H1 (cell line): ENCODE data around the gene LYZ. TPM values are rescaled to one million over a fixed set of nuclear protein-coding genes. Genes with fewer than 3 reads are reported as not detected.

Experiments
- CTCF ChIA-PET: fragments of 300-600 bp; sonication (Branson Sonifier 250); formaldehyde crosslinking; loops from one replicate; lab custom pipeline; 2021; ENCODE audit not compliant: partially characterized antibody; lab: Charles Lee
- POLR2A ChIA-PET: fragments of 300-600 bp; sonication (Branson Sonifier 250); formaldehyde crosslinking; loops from one replicate; lab custom pipeline; 2021; ENCODE audit warnings: inconsistent platforms; ENCODE audit not compliant: partially characterized antibody; lab: Charles Lee
- DNase-seq, 2 experiments: peaks; one replicate each; pipeline versions ENCODE4 v3.0.0 to v3.0.0-alpha.2; 2010 to 2022; ENCODE audit warnings: low spot score in 2 of 2, low read depth in 1 of 2, mixed read lengths in 1 of 2
- FAIRE-seq: peaks from 2 replicates; lab custom pipeline; 2011; peaks lifted over from hg19 to GRCh38; lab: Jason Lieb, UNC
- H2AFZ ChIP-seq: 2 replicates; pipeline ENCODE4 v1.8.1; 2012; ENCODE audit warnings: low read length, inconsistent platforms
- H2AK5ac ChIP-seq: 2 replicates; pipeline ENCODE4 v1.6.1; 2013; ENCODE audit warnings: low read depth, low read length
- H2BK120ac ChIP-seq: replicated peaks from 2 replicates; pipeline ENCODE3; 2013; ENCODE audit warnings: low read depth, low read length, inconsistent platforms
- H2BK12ac ChIP-seq: 2 replicates; pipeline ENCODE4 v1.6.1; 2013; ENCODE audit warnings: low read depth, low read length
- H2BK15ac ChIP-seq: 2 replicates; pipeline ENCODE4 v1.6.1; 2013; ENCODE audit warnings: low read length
- H2BK20ac ChIP-seq: 2 replicates; pipeline ENCODE4 v1.6.1; 2013; ENCODE audit warnings: low read length
- H2BK5ac ChIP-seq: 2 replicates; pipeline ENCODE4 v1.6.1; 2013; ENCODE audit warnings: low read depth, low read length
- H3K14ac ChIP-seq: 2 replicates; pipeline ENCODE4 v1.6.1; 2013; ENCODE audit warnings: inconsistent platforms; ENCODE audit not compliant: insufficient read length
- H3K18ac ChIP-seq: 2 replicates; pipeline ENCODE4 v1.6.1; 2013; ENCODE audit warnings: low read length; ENCODE audit errors: extremely low read depth
- H3K23ac ChIP-seq: 2 replicates; pipeline ENCODE4 v1.6.1; 2013; ENCODE audit warnings: inconsistent platforms; ENCODE audit not compliant: insufficient read length
- H3K23me2 ChIP-seq: 2 replicates; pipeline ENCODE4 v1.6.1; 2013; ENCODE audit warnings: low read depth, low read length
- H3K27ac ChIP-seq: 2 replicates; pipeline ENCODE4 v1.6.1; 2011; ENCODE audit warnings: low read depth, low read length, inconsistent platforms
- H3K27me3 ChIP-seq, 4 experiments: replicated peaks in 1 of 4; 1 replicate in 1 of 4; 2 replicates in 3 of 4; pipeline versions ENCODE4 v1.6.1 to v1.8.1; 2011 to 2013; ENCODE audit warnings: low read length in 3 of 4, mild to moderate bottlenecking in 3 of 4, inconsistent platforms in 2 of 4, mixed read lengths in 2 of 4, moderate library complexity in 1 of 4; ENCODE audit not compliant: control insufficient read depth in 3 of 4, insufficient read depth in 3 of 4; ENCODE audit errors: extremely low read depth in 1 of 4
- H3K36me3 ChIP-seq, 4 experiments: 2 replicates each; pipeline versions ENCODE4 v1.6.1 to v1.8.1; 2011 to 2013; ENCODE audit warnings: mild to moderate bottlenecking in 4 of 4, low read length in 3 of 4, moderate library complexity in 2 of 4, control low read depth in 1 of 4, inconsistent platforms in 1 of 4; ENCODE audit not compliant: insufficient read depth in 4 of 4, control insufficient read depth in 2 of 4
- H3K4ac ChIP-seq: replicated peaks from 2 replicates; pipeline ENCODE3; 2013; ENCODE audit warnings: low read length, low read depth, mixed read lengths, inconsistent platforms; ENCODE audit not compliant: insufficient read length
- H3K4me1 ChIP-seq, 4 experiments: replicated peaks in 1 of 4; 1 replicate in 1 of 4; 2 replicates in 3 of 4; pipeline versions ENCODE4 v1.6.1 to v1.8.1; 2011 to 2013; ENCODE audit warnings: low read length in 3 of 4, inconsistent platforms in 2 of 4, mixed read lengths in 1 of 4; ENCODE audit not compliant: insufficient read depth in 4 of 4, control insufficient read depth in 3 of 4
- H3K4me2 ChIP-seq, 2 experiments: 2 replicates each; pipeline versions ENCODE4 v1.6.1 to v1.8.1; 2011 to 2013; ENCODE audit warnings: low read depth in 2 of 2, low read length in 2 of 2, control low read depth in 1 of 2, inconsistent platforms in 1 of 2, mild to moderate bottlenecking in 1 of 2; ENCODE audit not compliant: insufficient read depth in 1 of 2
- H3K4me3 ChIP-seq, 4 experiments: fragments of 200-600, 300-600 bp in 1 of 4; sonication (generic), shearing (Covaris generic), sonication (Bioruptor Twin) in 1 of 4; 2 replicates each; pipeline versions ENCODE4 v1.5.1 to v1.8.1; 2011 to 2016; ENCODE audit warnings: low read length in 4 of 4, low read depth in 3 of 4, control low read depth in 2 of 4, inconsistent platforms in 2 of 4, mild to moderate bottlenecking in 2 of 4, mixed read lengths in 1 of 4, moderate library complexity in 1 of 4; ENCODE audit not compliant: insufficient read depth in 2 of 4; ENCODE audit errors: extremely low read depth in 1 of 4
- H3K56ac ChIP-seq: replicated peaks from 2 replicates; pipeline ENCODE3; 2013; ENCODE audit warnings: low read depth, mild to moderate bottlenecking, mixed read lengths, low read length, inconsistent platforms; ENCODE audit not compliant: insufficient read length
- H3K79me1 ChIP-seq: 2 replicates; pipeline ENCODE4 v1.6.1; 2013; ENCODE audit warnings: low read depth, low read length, control low read depth
- H3K79me2 ChIP-seq, 2 experiments: 2 replicates each; pipeline versions ENCODE4 v1.6.1 to v1.8.1; 2012 to 2013; ENCODE audit warnings: low read length in 2 of 2, mild to moderate bottlenecking in 2 of 2, inconsistent platforms in 1 of 2; ENCODE audit not compliant: insufficient read depth in 2 of 2, control insufficient read depth in 1 of 2
- H3K9ac ChIP-seq, 4 experiments: replicated peaks in 1 of 4; 1 replicate in 1 of 4; 2 replicates in 3 of 4; pipeline versions ENCODE4 v1.6.1 to v1.8.1; 2011 to 2013; ENCODE audit warnings: low read depth in 3 of 4, low read length in 3 of 4, control low read depth in 2 of 4, mild to moderate bottlenecking in 2 of 4, moderate library complexity in 2 of 4, inconsistent platforms in 1 of 4; ENCODE audit errors: extremely low read depth in 1 of 4
- H3K9me3 ChIP-seq, 2 experiments: 2 replicates each; pipeline versions ENCODE4 v1.6.1 to v1.8.1; 2012 to 2013; ENCODE audit warnings: mild to moderate bottlenecking in 2 of 2, moderate library complexity in 2 of 2, control low read depth in 1 of 2, inconsistent platforms in 1 of 2, low read depth in 1 of 2, low read length in 1 of 2, mixed read lengths in 1 of 2; ENCODE audit not compliant: insufficient read depth in 2 of 2
- H4K20me1 ChIP-seq, 2 experiments: replicated peaks in 1 of 2; 2 replicates each; pipeline versions ENCODE3 to v1.8.1; 2011 to 2013; ENCODE audit warnings: inconsistent platforms in 2 of 2, low read length in 2 of 2, mild to moderate bottlenecking in 1 of 2; ENCODE audit not compliant: insufficient read depth in 2 of 2, control insufficient read depth in 1 of 2
- H4K5ac ChIP-seq: 2 replicates; pipeline ENCODE4 v1.6.1; 2013; ENCODE audit warnings: low read length, low read depth, mixed read lengths, inconsistent platforms; ENCODE audit not compliant: insufficient read length
- H4K8ac ChIP-seq: 2 replicates; pipeline ENCODE4 v1.8.0; 2013; ENCODE audit warnings: mild to moderate bottlenecking, moderate library complexity, low read length, inconsistent platforms; ENCODE audit not compliant: insufficient read depth; ENCODE audit errors: extremely low read depth
- H4K91ac ChIP-seq: replicated peaks from 2 replicates; pipeline ENCODE3; 2013; ENCODE audit warnings: low read length, mixed read lengths, inconsistent platforms; ENCODE audit not compliant: insufficient read length
- ASH2L ChIP-seq: fragments of 200-600, 300-600 bp; sonication (generic); IDR thresholded peaks from one replicate; pipeline ENCODE4 v1.7.1; 2017; ENCODE audit warnings: low read length
- BRCA1 ChIP-seq: IDR thresholded peaks from 2 replicates; pipeline ENCODE4 v1.6.1; 2012; ENCODE audit warnings: low read depth, low read length, improper control_type of control experiment
- CBX5 ChIP-seq: fragments of 300-800, 300-1000 bp; sonication (generic); IDR thresholded peaks from 2 replicates; pipeline ENCODE4 v1.7.1; 2016; ENCODE audit warnings: antibody characterized with exemption, low read length, low read depth
- HDAC2 ChIP-seq, 2 experiments: fragments of 300-600 bp in 1 of 2; sonication (generic) in 1 of 2; IDR thresholded peaks; 2 replicates each; pipeline ENCODE4 v1.6.1; 2011 to 2012; ENCODE audit warnings: low read depth in 2 of 2, low read length in 2 of 2, mild to moderate bottlenecking in 2 of 2, moderate library complexity in 2 of 2, borderline replicate concordance in 1 of 2, inconsistent platforms in 1 of 2
- SP2 ChIP-seq: IDR thresholded peaks from 2 replicates; pipeline ENCODE4 v1.6.1; 2012; ENCODE audit warnings: mild to moderate bottlenecking, low read length, inconsistent platforms
- TBP ChIP-seq: IDR thresholded peaks from 2 replicates; pipeline ENCODE4 v1.6.1; 2011; ENCODE audit warnings: low read depth, low read length, improper control_type of control experiment
- TCF12 ChIP-seq: IDR thresholded peaks from 2 replicates; pipeline ENCODE4 v1.6.1; 2011; ENCODE audit warnings: low read depth, mild to moderate bottlenecking, low read length
- WGBS, 2 experiments: shearing (Covaris generic) in 1 of 2; methylation state at CpG; one replicate each; pipeline versions ENCODE4 v1.1.6 to v1.1.7; 2013 to 2015; ENCODE audit warnings: low lambda C conversion rate in 2 of 2, mixed read lengths in 2 of 2, inconsistent platforms in 1 of 2, low coverage in 1 of 2, missing lambda C conversion rate in 1 of 2; ENCODE audit not compliant: insufficient replicate concordance in 2 of 2, insufficient coverage in 1 of 2, insufficient read length in 1 of 2; ENCODE audit errors: extremely low coverage in 1 of 2, missing lambda C conversion rate in 1 of 2; 5-methylcytosine and 5-hydroxymethylcytosine counted together
- polyA plus RNA-seq, 7 experiments: library from polyadenylated mRNA; depleted of rRNA in 3 of 7; stranded (reverse) in 5 of 7; unstranded in 2 of 7; fragments of >200 nt in 5 of 7; fragments of 200-250 nt in 2 of 7; gene quantifications; 1 replicate in 5 of 7; 2 replicates in 1 of 7; 4 replicates in 1 of 7; pipeline versions ENCODE4 v1.2.1 to v1.2.3, GENCODE V29; 2011 to 2013; ENCODE audit warnings: missing spikeins in 2 of 7, mixed read lengths in 2 of 7
- total RNA-seq: library from RNA; stranded (reverse); fragmentation: NEBNext Ultra II Directional; extraction: Animal tissue kit (Norgen Biotek cat#: 25700); gene quantifications from 2 replicates; pipeline ENCODE4 v1.2.1, GENCODE V29; 2021

The LYZ gene
- total and polyA plus RNA-seq, 2 of the 8 experiments (the other 6 are each of a cell fraction or from before 2014, with no cell fraction given) = not detected

GRCh38 chr12:69338120-69338859, 9.9 kb upstream of the LYZ start:
- no peak overlapping the region for H3K18ac ChIP-seq
- H4K8ac ChIP-seq = no peak overlapping the region
- no peak overlapping the region for H2BK15ac ChIP-seq
- no peak overlapping the region for H3K4me3 ChIP-seq
- H2BK20ac ChIP-seq = no peak overlapping the region
- no peaks in the 10 kb centered on the region for H3K36me3 ChIP-seq
- H3K4ac ChIP-seq = no peak overlapping the region
- H3K79me1 ChIP-seq = no peaks in the 10 kb centered on the region
- CTCF ChIA-PET = interaction anchor here (1.1 to 1.4 kb wide), 2 partner anchors 13 to 52 kb away, joined by 4 to 5 read pairs; no protein-coding TSS in a partner anchor
- H3K27ac ChIP-seq = no peak overlapping the region
- no peaks in the 10 kb centered on the region for H3K4me1 ChIP-seq
- no peak overlapping the region for H3K56ac ChIP-seq
- no peak overlapping the region for H3K4me2 ChIP-seq
- H3K27me3 ChIP-seq = no peaks in the 10 kb centered on the region
- POLR2A ChIA-PET = interaction anchor here (0.9 kb wide), 1 partner anchor 10 kb away, joined by 3 read pairs; the partner anchor contains the start of gene LYZ
- H4K91ac ChIP-seq = no peak overlapping the region
- no peak overlapping the region for H3K23ac ChIP-seq
- no peaks in the 10 kb centered on the region for H4K20me1 ChIP-seq
- H4K5ac ChIP-seq = no peak overlapping the region
- no peak overlapping the region for H2BK5ac ChIP-seq
- no peak overlapping the region for H3K14ac ChIP-seq
- no peak for TF ChIP-seq SP2
- no peak for TF ChIP-seq HDAC2 (IDR thresholded peaks at IDR 0.05; ENCODE audit: borderline replicate concordance in 1 of 2, low read depth in 2 of 2, low read length in 2 of 2)
- no peak for TF ChIP-seq TBP
- TF ChIP-seq BRCA1 = no peak
- no peak for TF ChIP-seq CBX5
- no peak for TF ChIP-seq TCF12
- TF ChIP-seq ASH2L = no peak
- TF ChIP-seq, all 59 proteins: peak for 0
- no peak overlapping the region for H2BK12ac ChIP-seq
- H3K23me2 ChIP-seq = no peaks in the 10 kb centered on the region
- no peak overlapping the region for H2BK120ac ChIP-seq
- no peaks in the 10 kb centered on the region for H3K79me2 ChIP-seq
- WGBS, 2 experiments = 91% methylated on average over 3 of the region's 3 CpGs; no CpG with 5 or more reads in 1 of the 2 experiments
- DNase-seq (no peak), FAIRE-seq (no peak)
- H2AFZ ChIP-seq = no peak overlapping the region
- H3K9ac ChIP-seq = no peak overlapping the region
- no peak overlapping the region for H2AK5ac ChIP-seq
- H3K9me3 ChIP-seq = no peaks in the 10 kb centered on the region
